A673 (cell line): ENCODE measurements around the gene LYPLAL1. TPM values are rescaled to one million over a fixed set of nuclear protein-coding genes. Genes with fewer than 3 reads are reported as not detected.

Source experiments
- BruUV-seq: library from RNA; stranded (reverse); fragments of 400-500 nt; replicated peaks from 2 replicates; lab custom pipeline; 2021; lab: Mats Ljungman, UMichigan
- CTCF ChIA-PET: fragments of 300-600 bp; sonication (Branson Sonifier 250); formaldehyde crosslinking; loops from one replicate; lab custom pipeline; 2022; ENCODE audit warnings: antibody characterized with exemption; lab: Charles Lee
- POLR2A ChIA-PET: fragments of 300-600 bp; sonication (Branson Sonifier 250); formaldehyde crosslinking; loops from one replicate; lab custom pipeline; 2022; ENCODE audit warnings: antibody characterized with exemption; ENCODE audit not compliant: low non-redundant PET; lab: Charles Lee
- DNase-seq: peaks from one replicate; pipeline ENCODE4 v3.0.0-alpha.2; 2015; ENCODE audit warnings: low spot score
- H3K27ac ChIP-seq: fragments of 200-600 bp; sonication (generic); 2 replicates; pipeline ENCODE4 v1.5.1; 2016; ENCODE audit warnings: mixed run types, low read depth, mild to moderate bottlenecking, mixed read lengths, antibody characterized with exemption, low read length; ENCODE audit not compliant: poor library complexity, severe bottlenecking
- H3K27me3 ChIP-seq: fragments of 200-600 bp; sonication (generic); replicated peaks from 2 replicates; pipeline ENCODE4 v1.6.1; 2017; ENCODE audit warnings: mixed run types, low read depth, mild to moderate bottlenecking, mixed read lengths, antibody characterized with exemption, low read length; ENCODE audit not compliant: insufficient read depth, poor library complexity
- H3K36me3 ChIP-seq: fragments of 200-600 bp; sonication (generic); 2 replicates; pipeline ENCODE4 v1.6.1; 2016; ENCODE audit warnings: mixed run types, mild to moderate bottlenecking, mixed read lengths, antibody characterized with exemption, low read length; ENCODE audit not compliant: insufficient read depth, poor library complexity, severe bottlenecking
- H3K4me1 ChIP-seq: fragments of 200-600 bp; sonication (generic); 2 replicates; pipeline ENCODE4 v1.6.1; 2017; ENCODE audit warnings: mixed run types, mild to moderate bottlenecking, mixed read lengths, antibody characterized with exemption, low read length; ENCODE audit not compliant: insufficient read depth, poor library complexity, severe bottlenecking
- H3K4me3 ChIP-seq: fragments of 200-600 bp; sonication (generic); 2 replicates; pipeline ENCODE4 v1.5.1; 2016; ENCODE audit warnings: low read depth, mixed run types, mild to moderate bottlenecking, mixed read lengths, low read length; ENCODE audit not compliant: poor library complexity, severe bottlenecking
- H3K9me3 ChIP-seq: fragments of 200-600 bp; sonication (generic); 2 replicates; pipeline ENCODE4 v1.6.1; 2016; ENCODE audit warnings: mixed run types, low read depth, mild to moderate bottlenecking, mixed read lengths, antibody characterized with exemption, low read length; ENCODE audit not compliant: poor library complexity, severe bottlenecking
- EZH2 ChIP-seq: fragments of 200-600 bp; sonication (generic); IDR thresholded peaks from 2 replicates; pipeline ENCODE4 v1.6.1; 2017; ENCODE audit warnings: borderline replicate concordance, low read depth, mild to moderate bottlenecking, mixed read lengths, antibody characterized with exemption, low read length; ENCODE audit not compliant: poor library complexity, severe bottlenecking
- intact Hi-C: fragments of 100-400 bp; cut with micrococcal nuclease; formaldehyde crosslinking; loops from one replicate; pipeline ENCODE4 v1.10.0; 2022; ENCODE audit not compliant: unreplicated experiment
- total RNA-seq: library from RNA; stranded (reverse); gene quantifications from 2 replicates; pipeline ENCODE4 v1.2.3, GENCODE V29; 2021
- TF ChIP-seq, protein P1 (sequence below): fragments of 300-800, 200-600 bp; sonication (generic); conservative IDR thresholded peaks from 2 replicates; pipeline ENCODE4 v1.5.1; 2017; ENCODE audit warnings: low read depth, mild to moderate bottlenecking, antibody characterized with exemption, low read length, moderate library complexity, mixed read lengths

LYPLAL1 gene
- total RNA-seq, 1 experiment from 2014 or later = 15.3 TPM

DNA sequence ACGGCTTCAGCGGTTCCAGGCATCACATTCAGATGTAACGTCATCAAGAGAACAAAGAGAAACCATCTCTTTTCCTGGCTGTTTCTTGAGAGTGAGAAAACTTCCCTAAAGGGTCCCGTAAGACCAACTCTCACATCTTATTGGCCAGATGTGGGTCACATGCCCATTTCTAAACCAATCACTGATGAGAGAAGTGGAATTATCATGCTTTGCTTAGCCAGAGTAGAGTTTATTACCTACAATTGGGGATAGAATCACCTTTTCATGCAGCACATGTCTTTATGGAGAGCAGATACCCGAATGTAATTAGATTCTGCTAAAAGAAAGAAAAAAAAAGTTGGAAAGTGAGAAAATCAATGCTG is 54.4 kb downstream of the LYPLAL1 start:
- intact Hi-C loops = no loop called here
- no peak overlapping the region for H3K4me3 ChIP-seq
- H3K36me3 ChIP-seq = no peaks in the 10 kb centered on the region
- no peaks in the 10 kb centered on the region for H3K27me3 ChIP-seq
- no peak for DNase-seq
- H3K9me3 ChIP-seq = no peaks in the 10 kb centered on the region
- no peak for TF ChIP-seq EZH2
- TF ChIP-seq, protein P1, sequence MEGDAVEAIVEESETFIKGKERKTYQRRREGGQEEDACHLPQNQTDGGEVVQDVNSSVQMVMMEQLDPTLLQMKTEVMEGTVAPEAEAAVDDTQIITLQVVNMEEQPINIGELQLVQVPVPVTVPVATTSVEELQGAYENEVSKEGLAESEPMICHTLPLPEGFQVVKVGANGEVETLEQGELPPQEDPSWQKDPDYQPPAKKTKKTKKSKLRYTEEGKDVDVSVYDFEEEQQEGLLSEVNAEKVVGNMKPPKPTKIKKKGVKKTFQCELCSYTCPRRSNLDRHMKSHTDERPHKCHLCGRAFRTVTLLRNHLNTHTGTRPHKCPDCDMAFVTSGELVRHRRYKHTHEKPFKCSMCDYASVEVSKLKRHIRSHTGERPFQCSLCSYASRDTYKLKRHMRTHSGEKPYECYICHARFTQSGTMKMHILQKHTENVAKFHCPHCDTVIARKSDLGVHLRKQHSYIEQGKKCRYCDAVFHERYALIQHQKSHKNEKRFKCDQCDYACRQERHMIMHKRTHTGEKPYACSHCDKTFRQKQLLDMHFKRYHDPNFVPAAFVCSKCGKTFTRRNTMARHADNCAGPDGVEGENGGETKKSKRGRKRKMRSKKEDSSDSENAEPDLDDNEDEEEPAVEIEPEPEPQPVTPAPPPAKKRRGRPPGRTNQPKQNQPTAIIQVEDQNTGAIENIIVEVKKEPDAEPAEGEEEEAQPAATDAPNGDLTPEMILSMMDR = no peak
- H3K4me1 ChIP-seq = no peaks in the 10 kb centered on the region
- BruUV-seq = no TSS peak
- ChIA-PET CTCF (no interaction called here), POLR2A (no interaction called here)
- H3K27ac ChIP-seq = no peak overlapping the region

DNA sequence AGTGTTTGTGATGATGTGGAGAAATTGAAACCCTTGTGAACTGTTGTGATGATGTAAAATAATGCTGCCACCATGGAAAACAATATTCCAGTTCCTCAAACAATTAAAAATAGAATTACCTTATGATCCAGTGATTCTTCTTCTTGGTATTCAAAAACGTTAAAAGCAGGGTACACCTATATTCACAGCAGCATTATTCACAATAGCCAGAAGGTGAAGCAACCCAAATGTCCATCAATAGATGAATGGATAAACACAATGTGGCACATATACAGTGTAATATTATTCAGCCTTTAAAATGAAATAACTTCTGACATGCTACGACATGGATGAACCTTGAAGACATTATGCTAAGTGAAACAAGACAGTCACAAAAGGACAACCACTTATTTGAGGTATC is 59.2 kb downstream of the LYPLAL1 start:
- no peak for DNase-seq
- Histone ChIP-seq H3K27me3 (no peaks in the 10 kb centered on the region), H3K4me1 (no peaks in the 10 kb centered on the region), H3K36me3 (no peaks in the 10 kb centered on the region), H3K9me3 (no peaks in the 10 kb centered on the region), H3K4me3 (no peak overlapping the region), H3K27ac (no peak overlapping the region)
- CTCF ChIA-PET = no interaction called here
- POLR2A ChIA-PET = no interaction called here
- TF ChIP-seq, protein P1 = no peak
- TF ChIP-seq EZH2 = no peak
- intact Hi-C loops = no loop called here
- BruUV-seq = no TSS peak

DNA sequence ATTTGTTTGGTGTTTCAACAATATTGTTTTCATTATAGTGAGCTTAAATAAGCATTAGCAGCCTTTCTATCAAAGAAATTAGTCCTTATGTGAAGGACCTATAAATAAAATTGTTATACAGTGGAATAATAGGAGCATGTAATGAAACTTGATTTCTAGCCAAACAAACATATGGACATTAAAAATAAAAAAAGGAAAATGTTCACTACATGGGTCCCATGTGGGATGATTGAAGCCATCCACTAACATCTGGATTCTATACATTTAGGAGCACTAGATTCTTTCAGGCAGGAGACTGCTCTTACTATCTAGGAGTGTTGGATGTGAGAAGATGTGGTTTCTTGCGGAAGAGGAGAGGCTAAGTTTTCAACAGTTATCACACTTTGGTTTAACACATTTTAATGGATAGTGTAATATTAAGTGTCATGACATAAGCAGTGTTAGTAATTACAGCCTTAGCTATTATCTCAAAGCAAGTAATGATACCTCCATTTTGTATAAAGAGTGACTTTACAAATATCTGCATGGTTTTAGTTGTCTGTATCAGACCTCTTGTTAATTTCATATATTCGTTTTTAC is 62.3 kb downstream of the LYPLAL1 start:
- H3K27me3 ChIP-seq = no peaks in the 10 kb centered on the region
- no TSS peak for BruUV-seq
- no peak for TF ChIP-seq EZH2
- TF ChIP-seq, protein P1 = no peak
- no peaks in the 10 kb centered on the region for H3K36me3 ChIP-seq
- POLR2A ChIA-PET = no interaction called here
- H3K4me3 ChIP-seq = no peak overlapping the region
- H3K4me1 ChIP-seq = peaks cover 3% of the 10 kb centered on the region
- CTCF ChIA-PET = no interaction called here
- intact Hi-C loops = no loop called here
- DNase-seq = no peak
- no peak overlapping the region for H3K27ac ChIP-seq
- no peaks in the 10 kb centered on the region for H3K9me3 ChIP-seq
